BLaER1 treated with 17β-estradiol and CSF1 and Interleukin-3, amounts not matched to agents 10 nM and 100 nM (cell line): ENCODE results near the gene MPST.

Experiments used
- H3K27ac ChIP-seq, 11 experiments: shearing (Covaris generic); formaldehyde crosslinking; 2 replicates each; pipeline ENCODE4 v1.8.1; 2022
- H3K27me3 ChIP-seq, 11 experiments: shearing (Covaris generic); formaldehyde crosslinking; 2 replicates each; pipeline ENCODE4 v1.8.1; 2022
- H3K36me3 ChIP-seq, 11 experiments: shearing (Covaris generic); formaldehyde crosslinking; 2 replicates each; pipeline ENCODE4 v1.8.1; 2022
- H3K4me1 ChIP-seq, 10 experiments: shearing (Covaris generic); formaldehyde crosslinking; 2 replicates each; pipeline ENCODE4 v1.8.1; 2022
- H3K4me2 ChIP-seq, 11 experiments: shearing (Covaris generic); formaldehyde crosslinking; 2 replicates each; pipeline ENCODE4 v1.8.1; 2022
- H3K4me3 ChIP-seq, 10 experiments: shearing (Covaris generic); formaldehyde crosslinking; 2 replicates each; pipeline ENCODE4 v1.8.1; 2022
- H3K9ac ChIP-seq, 11 experiments: shearing (Covaris generic); formaldehyde crosslinking; 2 replicates each; pipeline ENCODE4 v1.8.1; 2022
- H3K9me3 ChIP-seq, 11 experiments: shearing (Covaris generic); formaldehyde crosslinking; replicated peaks in 1 of 11; 2 replicates each; pipeline ENCODE4 v1.8.1; 2022
- H4K20me1 ChIP-seq, 11 experiments: shearing (Covaris generic); formaldehyde crosslinking; 2 replicates each; pipeline ENCODE4 v1.8.1; 2022
- Cebpa-rat ChIP-seq, 11 experiments: shearing (Covaris generic); IDR thresholded peaks; 2 replicates each; pipeline ENCODE4 v1.8.1; 2022

The MPST gene

GRCh38 chr22:37019309-37020191, at the start of gene MPST, which contains the start of gene TST:
TSS of gene MPST (plus strand) at chr22:37019742. CDS start at chr22:37019837, 95 bp downstream.
TSS of gene TST (minus strand) at chr22:37019447. CDS start at chr22:37018732, 715 bp downstream.
- H3K4me1 ChIP-seq: peaks cover 43 to 62% (median 50%) of the 10 kb centered on the region in 10 experiments
- H3K4me3 ChIP-seq: peak within 1 kb of the TSS; percentile 82 to 99 (median 94)
- H3K27me3 ChIP-seq: no peaks in the 10 kb centered on the region
- TF ChIP-seq Cebpa-rat (IDR thresholded peaks at IDR 0.05): no peak
- peak within 1 kb of the TSS; percentile 89 to 99 (median 97) for H3K4me2 ChIP-seq
- no peaks in the 10 kb centered on the region for H3K9me3 ChIP-seq
- H3K9ac ChIP-seq: peak within 1 kb of the TSS; percentile 90 to 100 (median 96)
- H3K36me3 ChIP-seq: peaks cover 14 to 49% (median 28%) of the 10 kb centered on the region in 11 experiments
- H3K27ac ChIP-seq: peak within 1 kb of the TSS; percentile 92 to 100 (median 96)
- peaks cover 19 to 69% (median 55%) of the 10 kb centered on the region in 11 experiments; a peak in 20 of 22 replicates for H4K20me1 ChIP-seq

- no peak for TF ChIP-seq Cebpa-rat (IDR thresholded peaks at IDR 0.05)
- H3K27ac ChIP-seq: no peak overlapping the region
- H3K4me3 ChIP-seq: no peak overlapping the region
Observed at GRCh38 chr22:36971341-36972125, 48.0 kb upstream of the MPST start.

GRCh38 chr22:36976606-36977005, 42.9 kb upstream of the MPST start:
- TF ChIP-seq Cebpa-rat (IDR thresholded peaks at IDR 0.05): no peak

More at GRCh38 chr22:36971341-36972125, 48.0 kb upstream of the MPST start:
- Histone ChIP-seq H4K20me1 (no peaks in the 10 kb centered on the region), H3K9ac (no peak overlapping the region), H3K9me3 (no peaks in the 10 kb centered on the region), H3K36me3 (no peaks in the 10 kb centered on the region), H3K27me3 (no peaks in the 10 kb centered on the region), H3K4me2 (no peak overlapping the region), H3K4me1 (peaks cover under 1 to 24% (median 3%) of the 10 kb centered on the region in 10 experiments; a peak in 12 of 20 replicates)

DNA sequence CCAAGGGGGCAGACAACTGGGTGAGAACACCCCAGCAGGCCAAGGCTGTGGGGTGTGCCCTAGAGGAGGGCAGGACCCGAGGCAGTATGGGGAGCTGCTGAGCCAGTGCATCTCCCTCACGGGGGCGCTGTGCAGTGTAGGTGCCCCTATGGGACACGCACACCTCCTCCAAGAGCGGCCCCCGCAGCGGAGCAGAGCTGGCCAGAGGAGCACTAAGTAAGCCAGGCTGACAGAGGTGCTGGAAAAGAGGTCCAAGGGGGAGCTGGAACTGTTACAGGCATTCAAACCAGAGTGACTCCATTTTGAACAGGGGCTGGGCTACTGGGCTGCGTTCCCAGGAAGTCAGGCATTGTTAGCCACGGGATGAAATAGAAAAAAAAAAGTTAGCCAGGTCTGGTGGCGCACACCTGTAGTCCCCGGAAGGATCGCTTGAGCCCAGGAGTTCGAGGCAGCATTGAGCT, 42.1 kb upstream of the MPST start:
- H4K20me1 ChIP-seq: no peaks in the 10 kb centered on the region
- H3K36me3 ChIP-seq: no peaks in the 10 kb centered on the region
- H3K27ac ChIP-seq: peak overlapping the region in 9 of 11 experiments; percentile 8 to 70 (median 53); a peak in 15 of 22 replicates
- no peaks in the 10 kb centered on the region for H3K27me3 ChIP-seq
- H3K9me3 ChIP-seq: no peaks in the 10 kb centered on the region
- H3K4me1 ChIP-seq: peaks cover 5 to 26% (median 21%) of the 10 kb centered on the region in 10 experiments; a peak in 19 of 20 replicates
- H3K9ac ChIP-seq: peak overlapping the region; percentile 2 to 72 (median 57); a peak in 19 of 22 replicates
- no peak for TF ChIP-seq Cebpa-rat (IDR thresholded peaks at IDR 0.05)
- peak overlapping the region; percentile 81 to 98 (median 89) for H3K4me2 ChIP-seq
- H3K4me3 ChIP-seq: peak overlapping the region; percentile 44 to 65 (median 56)

More at GRCh38 chr22:36976606-36977005, 42.9 kb upstream of the MPST start:
- Histone ChIP-seq H3K9ac (no peak overlapping the region; a peak in 1 of 22 replicates), H4K20me1 (no peaks in the 10 kb centered on the region), H3K4me2 (peak overlapping the region in 9 of 11 experiments; percentile 81 to 96 (median 89); a peak in 15 of 22 replicates), H3K27ac (no peak overlapping the region), H3K27me3 (no peaks in the 10 kb centered on the region), H3K9me3 (no peaks in the 10 kb centered on the region), H3K4me3 (no peak overlapping the region), H3K36me3 (no peaks in the 10 kb centered on the region), H3K4me1 (peaks cover 5 to 20% (median 15%) of the 10 kb centered on the region in 10 experiments; a peak in 19 of 20 replicates)

GRCh38 chr22:36977947-36978660, 41.4 kb upstream of the MPST start:
- Histone ChIP-seq H3K4me3 (peak overlapping the region; percentile 44 to 65 (median 56)), H3K36me3 (no peaks in the 10 kb centered on the region), H3K9ac (peak overlapping the region; percentile 2 to 72 (median 57); a peak in 19 of 22 replicates), H3K4me2 (peak overlapping the region; percentile 81 to 98 (median 89)), H3K27ac (peak overlapping the region in 9 of 11 experiments; percentile 8 to 70 (median 53); a peak in 15 of 22 replicates), H3K4me1 (peaks cover 5 to 30% (median 25%) of the 10 kb centered on the region in 10 experiments; a peak in 19 of 20 replicates), H3K27me3 (no peaks in the 10 kb centered on the region), H4K20me1 (no peaks in the 10 kb centered on the region), H3K9me3 (no peaks in the 10 kb centered on the region)
- peak in 1 of 11 experiments; percentile 68; a peak in 1 of 22 replicates for TF ChIP-seq Cebpa-rat (IDR thresholded peaks at IDR 0.05)

- TF ChIP-seq Cebpa-rat (IDR thresholded peaks at IDR 0.05): no peak
- no peak overlapping the region for H3K4me2 ChIP-seq
Observed at GRCh38 chr22:36979016-36979910, 40.3 kb upstream of the MPST start.

DNA sequence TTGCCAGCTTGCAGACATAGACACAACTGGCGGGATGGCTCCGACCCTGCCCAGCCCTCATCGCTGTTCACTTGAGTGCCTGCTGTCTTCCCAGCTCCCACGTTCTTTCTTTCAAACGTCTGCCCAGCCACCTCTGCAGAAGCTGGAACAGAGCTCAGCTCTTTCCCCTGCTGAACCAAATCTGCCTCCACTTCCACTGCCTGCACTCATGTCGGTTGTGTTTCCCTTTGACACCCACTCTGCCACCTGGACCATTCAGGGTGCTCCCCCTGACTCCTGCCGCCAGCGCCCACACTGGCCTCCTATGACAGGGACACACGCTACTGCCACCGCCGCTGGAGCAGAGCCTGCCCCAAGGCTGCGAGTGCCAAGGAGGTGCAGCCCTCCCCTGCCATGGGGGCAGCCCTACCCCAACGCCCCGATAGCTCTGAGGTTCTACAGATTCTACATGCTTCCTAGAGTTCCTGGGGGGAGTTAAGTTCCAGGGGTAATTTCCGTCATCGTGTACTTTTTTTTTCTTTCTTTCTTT, 38.2 kb upstream of the MPST start:
- no peak overlapping the region for H3K4me3 ChIP-seq
- H3K27me3 ChIP-seq: no peaks in the 10 kb centered on the region
- no peaks in the 10 kb centered on the region for H3K36me3 ChIP-seq
- no peak overlapping the region for H3K27ac ChIP-seq
- H4K20me1 ChIP-seq: no peaks in the 10 kb centered on the region
- peaks cover 5 to 29% (median 26%) of the 10 kb centered on the region in 10 experiments; a peak in 19 of 20 replicates for H3K4me1 ChIP-seq
- peaks cover 6 to 12% (median 10%) of the 10 kb centered on the region in 11 experiments for H3K9me3 ChIP-seq
- no peak for TF ChIP-seq Cebpa-rat (IDR thresholded peaks at IDR 0.05)
- H3K9ac ChIP-seq: no peak overlapping the region
- no peak overlapping the region for H3K4me2 ChIP-seq

More at GRCh38 chr22:36979016-36979910, 40.3 kb upstream of the MPST start:
- peaks cover 5 to 30% (median 25%) of the 10 kb centered on the region in 10 experiments; a peak in 19 of 20 replicates for H3K4me1 ChIP-seq
- H4K20me1 ChIP-seq: no peaks in the 10 kb centered on the region
- H3K9me3 ChIP-seq: no peaks in the 10 kb centered on the region
- H3K36me3 ChIP-seq: no peaks in the 10 kb centered on the region
- H3K27ac ChIP-seq: no peak overlapping the region
- H3K9ac ChIP-seq: no peak overlapping the region
- no peaks in the 10 kb centered on the region for H3K27me3 ChIP-seq
- H3K4me3 ChIP-seq: no peak overlapping the region
